H1 (cell line): Measurements from ENCODE around the gene IRAK1BP1. TPM values are rescaled to one million over a fixed set of nuclear protein-coding genes. Genes with fewer than 3 reads are reported as not detected.
"Not testable (repeated sequence)": the region's sequence is repeated elsewhere in the genome, so short reads cannot be mapped to it uniquely, and the experiment has no call there.

ENCODE experiments used
- CTCF ChIA-PET: fragments of 300-600 bp; sonication (Branson Sonifier 250); formaldehyde crosslinking; loops from one replicate; lab custom pipeline; 2021; ENCODE audit not compliant: partially characterized antibody; lab: Charles Lee
- POLR2A ChIA-PET: fragments of 300-600 bp; sonication (Branson Sonifier 250); formaldehyde crosslinking; loops from one replicate; lab custom pipeline; 2021; ENCODE audit warnings: inconsistent platforms; ENCODE audit not compliant: partially characterized antibody; lab: Charles Lee
- DNase-seq, 2 experiments: peaks; one replicate each; pipeline versions ENCODE4 v3.0.0 to v3.0.0-alpha.2; 2010 to 2022; ENCODE audit warnings: low spot score in 2 of 2, low read depth in 1 of 2, mixed read lengths in 1 of 2
- FAIRE-seq: peaks from 2 replicates; lab custom pipeline; 2011; peaks lifted over from hg19 to GRCh38; lab: Jason Lieb, UNC
- H2AFZ ChIP-seq: 2 replicates; pipeline ENCODE4 v1.8.1; 2012; ENCODE audit warnings: low read length, inconsistent platforms
- H2AK5ac ChIP-seq: 2 replicates; pipeline ENCODE4 v1.6.1; 2013; ENCODE audit warnings: low read depth, low read length
- H2BK120ac ChIP-seq: replicated peaks from 2 replicates; pipeline ENCODE3; 2013; ENCODE audit warnings: low read depth, low read length, inconsistent platforms
- H2BK12ac ChIP-seq: 2 replicates; pipeline ENCODE4 v1.6.1; 2013; ENCODE audit warnings: low read depth, low read length
- H2BK15ac ChIP-seq: 2 replicates; pipeline ENCODE4 v1.6.1; 2013; ENCODE audit warnings: low read length
- H2BK20ac ChIP-seq: 2 replicates; pipeline ENCODE4 v1.6.1; 2013; ENCODE audit warnings: low read length
- H2BK5ac ChIP-seq: 2 replicates; pipeline ENCODE4 v1.6.1; 2013; ENCODE audit warnings: low read depth, low read length
- H3K14ac ChIP-seq: 2 replicates; pipeline ENCODE4 v1.6.1; 2013; ENCODE audit warnings: inconsistent platforms; ENCODE audit not compliant: insufficient read length
- H3K18ac ChIP-seq: 2 replicates; pipeline ENCODE4 v1.6.1; 2013; ENCODE audit warnings: low read length; ENCODE audit errors: extremely low read depth
- H3K23ac ChIP-seq: 2 replicates; pipeline ENCODE4 v1.6.1; 2013; ENCODE audit warnings: inconsistent platforms; ENCODE audit not compliant: insufficient read length
- H3K23me2 ChIP-seq: 2 replicates; pipeline ENCODE4 v1.6.1; 2013; ENCODE audit warnings: low read depth, low read length
- H3K27ac ChIP-seq: 2 replicates; pipeline ENCODE4 v1.6.1; 2011; ENCODE audit warnings: low read depth, low read length, inconsistent platforms
- H3K27me3 ChIP-seq, 4 experiments: replicated peaks in 1 of 4; 1 replicate in 1 of 4; 2 replicates in 3 of 4; pipeline versions ENCODE4 v1.6.1 to v1.8.1; 2011 to 2013; ENCODE audit warnings: low read length in 3 of 4, mild to moderate bottlenecking in 3 of 4, inconsistent platforms in 2 of 4, mixed read lengths in 2 of 4, moderate library complexity in 1 of 4; ENCODE audit not compliant: control insufficient read depth in 3 of 4, insufficient read depth in 3 of 4; ENCODE audit errors: extremely low read depth in 1 of 4
- H3K36me3 ChIP-seq, 4 experiments: 2 replicates each; pipeline versions ENCODE4 v1.6.1 to v1.8.1; 2011 to 2013; ENCODE audit warnings: mild to moderate bottlenecking in 4 of 4, low read length in 3 of 4, moderate library complexity in 2 of 4, control low read depth in 1 of 4, inconsistent platforms in 1 of 4; ENCODE audit not compliant: insufficient read depth in 4 of 4, control insufficient read depth in 2 of 4
- H3K4ac ChIP-seq: replicated peaks from 2 replicates; pipeline ENCODE3; 2013; ENCODE audit warnings: low read length, low read depth, mixed read lengths, inconsistent platforms; ENCODE audit not compliant: insufficient read length
- H3K4me1 ChIP-seq, 4 experiments: replicated peaks in 1 of 4; 1 replicate in 1 of 4; 2 replicates in 3 of 4; pipeline versions ENCODE4 v1.6.1 to v1.8.1; 2011 to 2013; ENCODE audit warnings: low read length in 3 of 4, inconsistent platforms in 2 of 4, mixed read lengths in 1 of 4; ENCODE audit not compliant: insufficient read depth in 4 of 4, control insufficient read depth in 3 of 4
- H3K4me2 ChIP-seq, 2 experiments: 2 replicates each; pipeline versions ENCODE4 v1.6.1 to v1.8.1; 2011 to 2013; ENCODE audit warnings: low read depth in 2 of 2, low read length in 2 of 2, control low read depth in 1 of 2, inconsistent platforms in 1 of 2, mild to moderate bottlenecking in 1 of 2; ENCODE audit not compliant: insufficient read depth in 1 of 2
- H3K4me3 ChIP-seq, 4 experiments: fragments of 200-600, 300-600 bp in 1 of 4; sonication (generic), shearing (Covaris generic), sonication (Bioruptor Twin) in 1 of 4; 2 replicates each; pipeline versions ENCODE4 v1.5.1 to v1.8.1; 2011 to 2016; ENCODE audit warnings: low read length in 4 of 4, low read depth in 3 of 4, control low read depth in 2 of 4, inconsistent platforms in 2 of 4, mild to moderate bottlenecking in 2 of 4, mixed read lengths in 1 of 4, moderate library complexity in 1 of 4; ENCODE audit not compliant: insufficient read depth in 2 of 4; ENCODE audit errors: extremely low read depth in 1 of 4
- H3K56ac ChIP-seq: replicated peaks from 2 replicates; pipeline ENCODE3; 2013; ENCODE audit warnings: low read depth, mild to moderate bottlenecking, mixed read lengths, low read length, inconsistent platforms; ENCODE audit not compliant: insufficient read length
- H3K79me1 ChIP-seq: 2 replicates; pipeline ENCODE4 v1.6.1; 2013; ENCODE audit warnings: low read depth, low read length, control low read depth
- H3K79me2 ChIP-seq, 2 experiments: 2 replicates each; pipeline versions ENCODE4 v1.6.1 to v1.8.1; 2012 to 2013; ENCODE audit warnings: low read length in 2 of 2, mild to moderate bottlenecking in 2 of 2, inconsistent platforms in 1 of 2; ENCODE audit not compliant: insufficient read depth in 2 of 2, control insufficient read depth in 1 of 2
- H3K9ac ChIP-seq, 4 experiments: replicated peaks in 1 of 4; 1 replicate in 1 of 4; 2 replicates in 3 of 4; pipeline versions ENCODE4 v1.6.1 to v1.8.1; 2011 to 2013; ENCODE audit warnings: low read depth in 3 of 4, low read length in 3 of 4, control low read depth in 2 of 4, mild to moderate bottlenecking in 2 of 4, moderate library complexity in 2 of 4, inconsistent platforms in 1 of 4; ENCODE audit errors: extremely low read depth in 1 of 4
- H3K9me3 ChIP-seq, 2 experiments: 2 replicates each; pipeline versions ENCODE4 v1.6.1 to v1.8.1; 2012 to 2013; ENCODE audit warnings: mild to moderate bottlenecking in 2 of 2, moderate library complexity in 2 of 2, control low read depth in 1 of 2, inconsistent platforms in 1 of 2, low read depth in 1 of 2, low read length in 1 of 2, mixed read lengths in 1 of 2; ENCODE audit not compliant: insufficient read depth in 2 of 2
- H4K20me1 ChIP-seq, 2 experiments: replicated peaks in 1 of 2; 2 replicates each; pipeline versions ENCODE3 to v1.8.1; 2011 to 2013; ENCODE audit warnings: inconsistent platforms in 2 of 2, low read length in 2 of 2, mild to moderate bottlenecking in 1 of 2; ENCODE audit not compliant: insufficient read depth in 2 of 2, control insufficient read depth in 1 of 2
- H4K5ac ChIP-seq: 2 replicates; pipeline ENCODE4 v1.6.1; 2013; ENCODE audit warnings: low read length, low read depth, mixed read lengths, inconsistent platforms; ENCODE audit not compliant: insufficient read length
- H4K8ac ChIP-seq: 2 replicates; pipeline ENCODE4 v1.8.0; 2013; ENCODE audit warnings: mild to moderate bottlenecking, moderate library complexity, low read length, inconsistent platforms; ENCODE audit not compliant: insufficient read depth; ENCODE audit errors: extremely low read depth
- H4K91ac ChIP-seq: replicated peaks from 2 replicates; pipeline ENCODE3; 2013; ENCODE audit warnings: low read length, mixed read lengths, inconsistent platforms; ENCODE audit not compliant: insufficient read length
- ASH2L ChIP-seq: fragments of 200-600, 300-600 bp; sonication (generic); IDR thresholded peaks from one replicate; pipeline ENCODE4 v1.7.1; 2017; ENCODE audit warnings: low read length
- RBBP5 ChIP-seq: IDR thresholded peaks from 2 replicates; pipeline ENCODE4 v1.7.1; 2012; ENCODE audit warnings: low read depth, mild to moderate bottlenecking, inconsistent platforms, low read length, moderate library complexity, borderline replicate concordance
- SIX5 ChIP-seq: IDR thresholded peaks from 2 replicates; pipeline ENCODE4 v1.6.1; 2011; ENCODE audit warnings: mild to moderate bottlenecking, low read depth, low read length
- SP2 ChIP-seq: IDR thresholded peaks from 2 replicates; pipeline ENCODE4 v1.6.1; 2012; ENCODE audit warnings: mild to moderate bottlenecking, low read length, inconsistent platforms
- WGBS, 2 experiments: shearing (Covaris generic) in 1 of 2; methylation state at CpG; one replicate each; pipeline versions ENCODE4 v1.1.6 to v1.1.7; 2013 to 2015; ENCODE audit warnings: low lambda C conversion rate in 2 of 2, mixed read lengths in 2 of 2, inconsistent platforms in 1 of 2, low coverage in 1 of 2, missing lambda C conversion rate in 1 of 2; ENCODE audit not compliant: insufficient replicate concordance in 2 of 2, insufficient coverage in 1 of 2, insufficient read length in 1 of 2; ENCODE audit errors: extremely low coverage in 1 of 2, missing lambda C conversion rate in 1 of 2; 5-methylcytosine and 5-hydroxymethylcytosine counted together
- polyA plus RNA-seq, 7 experiments: library from polyadenylated mRNA; depleted of rRNA in 3 of 7; stranded (reverse) in 5 of 7; unstranded in 2 of 7; fragments of >200 nt in 5 of 7; fragments of 200-250 nt in 2 of 7; gene quantifications; 1 replicate in 5 of 7; 2 replicates in 1 of 7; 4 replicates in 1 of 7; pipeline versions ENCODE4 v1.2.1 to v1.2.3, GENCODE V29; 2011 to 2013; ENCODE audit warnings: missing spikeins in 2 of 7, mixed read lengths in 2 of 7
- total RNA-seq: library from RNA; stranded (reverse); fragmentation: NEBNext Ultra II Directional; extraction: Animal tissue kit (Norgen Biotek cat#: 25700); gene quantifications from 2 replicates; pipeline ENCODE4 v1.2.1, GENCODE V29; 2021

Gene IRAK1BP1
- total and polyA plus RNA-seq, 2 of the 8 experiments (the other 6 are each of a cell fraction or from before 2014, with no cell fraction given), result 3.7 to 4.7 TPM

- TF ChIP-seq RBBP5 (no peak), ASH2L (no peak), SP2 (no peak), SIX5 (no peak)
Observed at GRCh38 chr6:78883651-78884050, 16.3 kb downstream of the IRAK1BP1 start (continued).

DNA sequence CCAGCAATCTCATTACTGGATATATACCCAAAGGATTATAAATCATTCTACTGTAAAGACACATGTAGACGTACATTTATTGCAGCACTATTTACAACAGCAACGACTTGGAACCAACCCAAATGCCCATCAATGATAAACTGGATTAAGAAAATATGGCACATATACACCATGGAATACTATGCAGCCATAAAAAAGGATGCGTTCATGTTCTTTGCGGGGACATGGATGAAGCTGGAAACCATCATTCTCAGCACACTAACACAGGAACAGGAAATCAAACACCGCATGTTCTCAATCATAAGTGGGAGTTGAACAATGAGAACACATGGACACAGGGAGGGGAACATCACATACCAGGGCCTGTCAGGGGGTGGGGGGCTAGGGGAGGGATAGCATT lies 22.6 kb downstream of the IRAK1BP1 start:
- not testable (repeated sequence) for FAIRE-seq

More for the DNA sequence above, 22.6 kb downstream of the IRAK1BP1 start:
- 93% methylated on average over 5 of the region's 5 CpGs; no CpG with 5 or more reads in 1 of the 2 experiments for WGBS, 2 experiments
- H2BK15ac ChIP-seq, H3K79me1 ChIP-seq, H3K4me3 ChIP-seq, H3K56ac ChIP-seq, H3K36me3 ChIP-seq, H3K79me2 ChIP-seq, H3K4me2 ChIP-seq, H2BK5ac ChIP-seq, H4K8ac ChIP-seq, H4K91ac ChIP-seq, H2BK120ac ChIP-seq, H3K23ac ChIP-seq, H3K27me3 ChIP-seq, H3K18ac ChIP-seq, H2BK20ac ChIP-seq, H3K9me3 ChIP-seq, H4K20me1 ChIP-seq, H3K9ac ChIP-seq, H4K5ac ChIP-seq, H3K27ac ChIP-seq, DNase-seq, H2BK12ac ChIP-seq, POLR2A ChIA-PET, H3K4ac ChIP-seq, H3K23me2 ChIP-seq, H2AK5ac ChIP-seq, H2AFZ ChIP-seq, H3K14ac ChIP-seq, H3K4me1 ChIP-seq: not testable (repeated sequence)
- CTCF ChIA-PET, result interaction anchor here (1.6 kb wide), 1 partner anchor 11 kb away, joined by 10 read pairs; no protein-coding TSS in a partner anchor
